ENCODE measurements around the gene CALR.
"Not testable (repeated sequence)": the region's sequence is repeated elsewhere in the genome, so short reads cannot be mapped to it uniquely, and the experiment has no call there.

CALR gene

GRCh38 chr19:12937927-12938778 lies at the start of gene CALR:
Gene CALR, plus strand, starts transcription at chr19:12938609. Its CDS starts 71 bp downstream, at chr19:12938680.
- TF ChIP-seq ELF4 (IDR thresholded peaks at IDR 0.05) (peak; percentile 83), TARDBP (IDR thresholded peaks at IDR 0.05) (peak; percentile 100), SUZ12 (IDR thresholded peaks at IDR 0.05) (no peak), FOXA1 (IDR thresholded peaks at IDR 0.05) (no peak), ZNF384 (IDR thresholded peaks at IDR 0.05) (no peak), PKNOX1 (IDR thresholded peaks at IDR 0.05) (peak; percentile 96), ARNT (IDR thresholded peaks at IDR 0.05) (no peak), HDGF (IDR thresholded peaks at IDR 0.05; ENCODE audit: borderline replicate concordance) (no peak), L3MBTL2 (conservative IDR thresholded peaks at IDR 0.05) (peak; percentile 87), BHLHE40 (IDR thresholded peaks at IDR 0.05; ENCODE audit: borderline replicate concordance) (no peak), CTBP1 (IDR thresholded peaks at IDR 0.05; ENCODE audit: borderline replicate concordance) (no peak), NFRKB (IDR thresholded peaks at IDR 0.05) (no peak), SP1 (IDR thresholded peaks at IDR 0.05) (no peak), LEF1 (IDR thresholded peaks at IDR 0.05; ENCODE audit: borderline replicate concordance) (0 out of 2 replicates have a peak, but pooled peaks have one; percentile 19), FOXK2 (IDR thresholded peaks at IDR 0.05) (no peak), FOXM1 (IDR thresholded peaks at IDR 0.05; ENCODE audit: borderline replicate concordance) (no peak)
- POLR2A ChIA-PET: interaction anchor here (0.6 to 1.9 kb wide), 12 partner anchors 8 to 96 kb away, joined by 3 to 12 read pairs (median 4); partner anchors contain the start of genes GCDH, RAD23A and SYCE2
- CTCF ChIA-PET: interaction anchor here (1.7 kb wide), 1 partner anchor 28 kb away, joined by 4 read pairs; no protein-coding TSS in a partner anchor
- peak; percentile 96 for DNase-seq (ENCODE audit: extremely low spot score)

DNA sequence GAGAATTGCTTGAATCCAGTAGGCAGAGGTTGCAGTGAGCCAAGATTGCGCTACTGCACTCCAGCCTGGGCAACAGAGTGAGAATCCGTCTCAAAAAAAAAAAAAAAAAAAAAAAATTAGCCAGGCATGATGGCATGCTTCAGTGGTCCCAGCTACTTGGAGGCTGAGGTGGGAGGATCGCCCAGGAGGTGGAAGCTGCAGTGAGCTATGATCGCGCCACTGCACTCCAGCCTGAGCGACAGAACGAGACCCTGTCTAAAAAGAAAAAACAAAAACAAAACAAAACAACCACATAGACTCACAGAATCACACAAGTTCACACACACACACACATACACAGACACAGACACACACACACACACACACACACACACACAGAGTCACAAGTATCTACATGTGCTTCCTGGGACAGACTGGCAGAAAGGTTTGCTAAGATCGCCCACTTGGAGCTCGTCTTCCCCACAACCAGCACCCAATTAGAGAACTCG lies 48.1 kb upstream of the CALR start:
- CTCF ChIA-PET: interaction anchor here (0.7 to 1.3 kb wide), 3 partner anchors 53 to 87 kb away, joined by 3 to 4 read pairs (median 4); no protein-coding TSS in a partner anchor
- not testable (repeated sequence) for DNase-seq (ENCODE audit: extremely low spot score)
- TF ChIP-seq PKNOX1 (IDR thresholded peaks at IDR 0.05) (0 out of 2 replicates have a peak, but pooled peaks have one; percentile 11), ZNF384 (IDR thresholded peaks at IDR 0.05) (peak; percentile 72)
- POLR2A ChIA-PET: interaction anchor here (0.7 to 2.4 kb wide), 19 partner anchors 9 to 113 kb away, joined by 3 to 26 read pairs (median 4); partner anchors contain the start of genes CALR, DNASE2, FARSA and RNASEH2A

- DNase-seq (ENCODE audit: extremely low spot score): peak; percentile 93
- ChIA-PET CTCF (interaction anchor here (0.7 to 1.3 kb wide), 3 partner anchors 54 to 87 kb away, joined by 3 to 4 read pairs (median 4); no protein-coding TSS in a partner anchor), POLR2A (interaction anchor here (0.7 to 2.4 kb wide), 23 partner anchors 8 to 118 kb away, joined by 3 to 26 read pairs (median 3); partner anchors contain the start of genes CALR, DNASE2, FARSA and RNASEH2A)
- TF ChIP-seq ELF4 (IDR thresholded peaks at IDR 0.05): no peak
- no peak for TF ChIP-seq SUZ12 (IDR thresholded peaks at IDR 0.05)
- TF ChIP-seq ZNF384 (IDR thresholded peaks at IDR 0.05): no peak
- no peak for TF ChIP-seq NFRKB (IDR thresholded peaks at IDR 0.05)
- TF ChIP-seq SP1 (IDR thresholded peaks at IDR 0.05): no peak
- TF ChIP-seq CTBP1 (IDR thresholded peaks at IDR 0.05; ENCODE audit: borderline replicate concordance): no peak
- TF ChIP-seq FOXM1 (IDR thresholded peaks at IDR 0.05; ENCODE audit: borderline replicate concordance): peak; percentile 96
- TF ChIP-seq BHLHE40 (IDR thresholded peaks at IDR 0.05; ENCODE audit: borderline replicate concordance): no peak
- peak; percentile 98 for TF ChIP-seq L3MBTL2 (conservative IDR thresholded peaks at IDR 0.05)
- no peak for TF ChIP-seq PKNOX1 (IDR thresholded peaks at IDR 0.05)
- no peak for TF ChIP-seq FOXA1 (IDR thresholded peaks at IDR 0.05)
- no peak for TF ChIP-seq LEF1 (IDR thresholded peaks at IDR 0.05; ENCODE audit: borderline replicate concordance)
- TF ChIP-seq ARNT (IDR thresholded peaks at IDR 0.05): no peak
- no peak for TF ChIP-seq FOXK2 (IDR thresholded peaks at IDR 0.05)
- TF ChIP-seq TARDBP (IDR thresholded peaks at IDR 0.05): no peak
Measured at GRCh38 chr19:12890787-12891552, 47.4 kb upstream of the CALR start, which contains the start of gene GCDH. Gene GCDH, plus strand, starts transcription at chr19:12891160. Its CDS starts 145 bp downstream, at chr19:12891305.

DNA sequence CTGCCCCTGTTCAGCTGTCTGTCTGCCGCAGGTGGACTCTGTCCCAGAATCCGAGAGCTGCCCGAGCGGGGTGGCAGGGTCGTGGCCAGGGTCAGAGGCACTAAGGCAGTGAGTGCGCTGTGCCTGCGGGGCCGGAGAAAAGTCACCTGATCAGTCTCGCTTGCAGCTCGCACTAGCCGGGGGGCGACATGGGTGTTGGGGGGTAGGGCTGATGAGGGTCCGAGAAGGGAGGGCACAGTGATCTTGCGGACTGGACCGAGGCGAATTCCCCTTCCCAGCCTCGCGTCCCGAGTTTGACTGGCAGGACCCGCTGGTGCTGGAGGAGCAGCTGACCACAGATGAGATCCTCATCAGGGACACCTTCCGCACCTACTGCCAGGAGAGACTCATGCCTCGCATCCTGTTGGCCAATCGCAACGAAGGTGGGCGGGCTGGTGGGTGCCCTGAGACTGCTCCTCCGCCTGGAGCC lies 46.8 kb upstream of the CALR start:
- CTCF ChIA-PET: interaction anchor here (0.8 to 1.3 kb wide), 2 partner anchors 54 to 86 kb away, joined by 3 to 4 read pairs; no protein-coding TSS in a partner anchor
- POLR2A ChIA-PET: interaction anchor here (0.7 to 2.4 kb wide), 16 partner anchors 8 to 118 kb away, joined by 3 to 26 read pairs (median 4); partner anchors contain the start of genes DNASE2, RNASEH2A and SYCE2
- no peak for TF ChIP-seq SP1 (IDR thresholded peaks at IDR 0.05)
- no peak for TF ChIP-seq ARNT (IDR thresholded peaks at IDR 0.05)
- no peak for TF ChIP-seq CTBP1 (IDR thresholded peaks at IDR 0.05; ENCODE audit: borderline replicate concordance)
- no peak for TF ChIP-seq HDGF (IDR thresholded peaks at IDR 0.05; ENCODE audit: borderline replicate concordance)
- TF ChIP-seq FOXA1 (IDR thresholded peaks at IDR 0.05): no peak
- DNase-seq (ENCODE audit: extremely low spot score): no peak

- no peak for TF ChIP-seq ARNT (IDR thresholded peaks at IDR 0.05)
- TF ChIP-seq CTBP1 (IDR thresholded peaks at IDR 0.05; ENCODE audit: borderline replicate concordance): no peak
- no peak for TF ChIP-seq BHLHE40 (IDR thresholded peaks at IDR 0.05; ENCODE audit: borderline replicate concordance)
- TF ChIP-seq FOXA1 (IDR thresholded peaks at IDR 0.05): no peak
- TF ChIP-seq SUZ12 (IDR thresholded peaks at IDR 0.05): no peak
- no peak for TF ChIP-seq FOXM1 (IDR thresholded peaks at IDR 0.05; ENCODE audit: borderline replicate concordance)
- no peak for TF ChIP-seq FOXK2 (IDR thresholded peaks at IDR 0.05)
- TF ChIP-seq NFRKB (IDR thresholded peaks at IDR 0.05): no peak
- TF ChIP-seq L3MBTL2 (conservative IDR thresholded peaks at IDR 0.05): no peak
- no peak for TF ChIP-seq PKNOX1 (IDR thresholded peaks at IDR 0.05)
- TF ChIP-seq TARDBP (IDR thresholded peaks at IDR 0.05): no peak
- TF ChIP-seq ELF4 (IDR thresholded peaks at IDR 0.05): no peak
- no peak for TF ChIP-seq SP1 (IDR thresholded peaks at IDR 0.05)
- TF ChIP-seq ZNF384 (IDR thresholded peaks at IDR 0.05): no peak
- TF ChIP-seq LEF1 (IDR thresholded peaks at IDR 0.05; ENCODE audit: borderline replicate concordance): no peak
- no peak for TF ChIP-seq HDGF (IDR thresholded peaks at IDR 0.05; ENCODE audit: borderline replicate concordance)
- no peak for DNase-seq (ENCODE audit: extremely low spot score)
- CTCF ChIA-PET: no interaction called here
- POLR2A ChIA-PET: interaction anchor here (0.8 kb wide), 1 partner anchor 26 kb away, joined by 3 read pairs; the partner anchor contains the start of gene SYCE2
Measured at GRCh38 chr19:12893582-12893981, 44.8 kb upstream of the CALR start.
